Measurements from ENCODE around the gene RTN1.

DNA sequence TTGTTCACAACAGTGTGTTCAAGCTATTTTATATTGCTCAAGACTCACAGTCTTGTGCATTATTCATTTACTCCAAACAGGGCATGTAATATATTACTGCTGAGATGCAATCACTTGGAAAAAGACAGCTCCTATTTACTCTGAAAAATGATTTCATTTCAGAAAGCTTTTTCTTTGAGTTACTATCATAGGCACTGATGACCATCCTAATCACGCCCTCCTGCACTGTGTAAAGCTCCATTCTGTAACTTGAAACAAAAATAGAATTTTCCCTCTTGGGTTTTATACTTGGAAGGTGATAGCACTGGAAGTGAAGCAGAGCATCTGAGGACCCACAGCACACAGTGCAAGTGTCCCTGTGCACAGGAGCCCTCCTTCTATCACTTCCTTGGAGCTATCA lies 55.6 kb downstream of the RTN1 start:
- TF ChIP-seq POLR2A (IDR thresholded peaks at IDR 0.05), result no peak
- TF ChIP-seq, protein P1, sequence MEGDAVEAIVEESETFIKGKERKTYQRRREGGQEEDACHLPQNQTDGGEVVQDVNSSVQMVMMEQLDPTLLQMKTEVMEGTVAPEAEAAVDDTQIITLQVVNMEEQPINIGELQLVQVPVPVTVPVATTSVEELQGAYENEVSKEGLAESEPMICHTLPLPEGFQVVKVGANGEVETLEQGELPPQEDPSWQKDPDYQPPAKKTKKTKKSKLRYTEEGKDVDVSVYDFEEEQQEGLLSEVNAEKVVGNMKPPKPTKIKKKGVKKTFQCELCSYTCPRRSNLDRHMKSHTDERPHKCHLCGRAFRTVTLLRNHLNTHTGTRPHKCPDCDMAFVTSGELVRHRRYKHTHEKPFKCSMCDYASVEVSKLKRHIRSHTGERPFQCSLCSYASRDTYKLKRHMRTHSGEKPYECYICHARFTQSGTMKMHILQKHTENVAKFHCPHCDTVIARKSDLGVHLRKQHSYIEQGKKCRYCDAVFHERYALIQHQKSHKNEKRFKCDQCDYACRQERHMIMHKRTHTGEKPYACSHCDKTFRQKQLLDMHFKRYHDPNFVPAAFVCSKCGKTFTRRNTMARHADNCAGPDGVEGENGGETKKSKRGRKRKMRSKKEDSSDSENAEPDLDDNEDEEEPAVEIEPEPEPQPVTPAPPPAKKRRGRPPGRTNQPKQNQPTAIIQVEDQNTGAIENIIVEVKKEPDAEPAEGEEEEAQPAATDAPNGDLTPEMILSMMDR (IDR thresholded peaks at IDR 0.05), result no peak
